COLO668 (cell line): Measurements from ENCODE around the gene SLX4IP.
"Not testable (repeated sequence)": the region's sequence is repeated elsewhere in the genome, so short reads cannot be mapped to it uniquely, and the experiment has no call there.

Experiments
- DNase-seq: peaks from one replicate; lab custom pipeline; 2025; ENCODE audit not compliant: unreplicated experiment; lab: John Stamatoyannopoulos, UW

Gene SLX4IP

GRCh38 chr20:10565922-10566897 is 131.1 kb downstream of the SLX4IP start:
- peak; percentile 38 for DNase-seq

GRCh38 chr20:10568032-10568431 is 132.9 kb downstream of the SLX4IP start:
- no peak for DNase-seq

- no peak for DNase-seq
Measured at GRCh38 chr20:10571313-10571815, 136.3 kb downstream of the SLX4IP start.

DNA sequence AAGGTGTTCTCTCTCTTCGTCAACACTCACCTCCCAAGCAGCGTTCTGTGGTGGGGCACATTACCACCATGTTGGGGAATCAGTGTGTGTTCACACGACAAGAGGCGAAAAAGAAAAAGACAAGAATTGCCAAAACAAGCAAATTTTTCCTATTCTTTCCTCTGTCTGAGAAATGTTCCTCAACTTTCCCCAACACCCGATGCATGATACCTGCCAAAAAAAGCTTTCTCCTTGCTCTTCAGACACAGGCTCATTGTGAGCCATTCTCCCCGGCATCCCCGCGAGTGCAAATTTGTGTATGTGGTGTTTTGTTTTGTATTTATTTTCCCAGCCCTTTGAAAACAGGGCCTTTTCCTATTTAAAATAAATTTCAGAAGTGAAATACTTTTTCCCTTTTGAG is 137.7 kb downstream of the SLX4IP start:
- no peak for DNase-seq

GRCh38 chr20:10573273-10573950 is 138.3 kb downstream of the SLX4IP start:
- DNase-seq = no peak

- DNase-seq = no peak
Measured at GRCh38 chr20:10573951-10574339, 138.8 kb downstream of the SLX4IP start.

- no peak for DNase-seq
Measured at GRCh38 chr20:10576411-10577090, 141.4 kb downstream of the SLX4IP start.

GRCh38 chr20:10577648-10578047 is 142.5 kb downstream of the SLX4IP start:
- no peak for DNase-seq

- DNase-seq = peak; percentile 30
Measured at GRCh38 chr20:10578607-10579006, 143.5 kb downstream of the SLX4IP start.

- DNase-seq = no peak
Measured at GRCh38 chr20:10579942-10580341, 144.8 kb downstream of the SLX4IP start.

- DNase-seq = no peak
Measured at GRCh38 chr20:10580700-10581099, 145.6 kb downstream of the SLX4IP start.

- no peak for DNase-seq
Measured at GRCh38 chr20:10581823-10582222, 146.7 kb downstream of the SLX4IP start.

- DNase-seq = no peak
Measured at GRCh38 chr20:10584371-10584770, 149.3 kb downstream of the SLX4IP start.

DNA sequence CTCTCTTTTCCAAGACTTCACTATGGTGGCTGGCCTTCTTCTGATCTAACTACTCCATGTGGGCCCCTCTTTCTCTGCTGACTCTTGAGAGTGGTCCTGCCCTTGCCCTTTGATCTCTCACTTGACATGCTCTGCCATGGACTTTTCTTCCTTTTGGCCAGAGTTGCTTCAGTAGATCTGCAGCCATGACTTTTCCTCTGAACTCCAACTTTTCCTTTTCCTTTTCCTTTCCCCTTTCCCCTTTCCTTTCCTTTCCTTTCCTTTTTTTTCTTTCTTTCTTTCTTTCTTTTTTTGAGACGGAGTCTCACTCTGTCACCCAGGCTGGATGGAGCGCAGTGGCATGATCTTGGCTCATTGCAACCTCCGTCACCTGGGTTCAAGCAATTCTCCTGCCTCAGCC is 150.2 kb downstream of the SLX4IP start:
- DNase-seq = no peak

DNA sequence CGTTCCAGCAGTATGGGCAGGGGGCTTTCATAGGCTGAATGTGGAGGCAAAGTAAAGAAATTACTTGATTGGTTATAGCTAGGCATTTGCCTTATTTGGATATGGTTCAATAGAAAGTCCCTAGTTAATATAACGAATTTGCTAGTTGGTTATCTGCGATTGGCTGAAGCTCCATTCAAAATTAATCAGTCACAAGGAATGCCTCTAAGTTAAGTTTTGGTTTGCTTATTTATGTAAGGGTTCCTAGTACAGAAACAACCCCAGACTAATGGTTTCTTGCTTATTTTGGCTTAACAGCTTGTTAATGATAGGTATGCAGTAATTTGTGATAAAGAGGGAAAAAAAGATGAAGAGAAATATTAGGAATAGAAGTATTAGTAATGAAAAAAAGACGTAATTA is 151.2 kb downstream of the SLX4IP start:
- DNase-seq = no peak

- DNase-seq = not testable (repeated sequence)
Measured at GRCh38 chr20:10590446-10590845, 155.3 kb downstream of the SLX4IP start.

- no peak for DNase-seq
Measured at GRCh38 chr20:10590950-10591671, 156.0 kb downstream of the SLX4IP start.

DNA sequence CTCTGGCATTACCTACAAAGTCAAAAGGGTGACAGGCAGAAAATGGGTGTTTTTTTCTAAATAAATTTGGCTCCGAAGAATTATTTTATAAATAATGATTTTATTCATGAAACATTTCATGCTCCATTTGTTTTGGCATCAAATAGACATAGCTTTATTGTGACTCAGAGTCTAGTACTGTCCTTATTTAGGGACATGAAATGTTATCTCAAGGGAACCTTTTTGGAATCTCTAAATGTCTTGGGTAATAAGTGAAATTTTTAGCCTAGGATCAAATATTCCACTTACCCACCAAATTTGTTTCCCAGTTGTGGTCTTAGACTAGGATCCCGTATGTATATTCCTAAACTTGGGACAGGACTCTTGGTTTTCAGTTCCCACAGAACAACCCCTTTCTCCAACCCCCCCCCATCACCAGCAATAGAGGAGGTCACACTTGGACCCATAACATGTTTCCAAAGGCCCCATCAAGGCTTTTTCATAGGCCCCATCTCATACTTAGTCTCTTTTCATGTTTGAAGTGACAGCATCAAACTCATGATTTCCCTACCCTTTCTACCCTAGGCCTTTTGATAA is 156.9 kb downstream of the SLX4IP start:
- DNase-seq = no peak

DNA sequence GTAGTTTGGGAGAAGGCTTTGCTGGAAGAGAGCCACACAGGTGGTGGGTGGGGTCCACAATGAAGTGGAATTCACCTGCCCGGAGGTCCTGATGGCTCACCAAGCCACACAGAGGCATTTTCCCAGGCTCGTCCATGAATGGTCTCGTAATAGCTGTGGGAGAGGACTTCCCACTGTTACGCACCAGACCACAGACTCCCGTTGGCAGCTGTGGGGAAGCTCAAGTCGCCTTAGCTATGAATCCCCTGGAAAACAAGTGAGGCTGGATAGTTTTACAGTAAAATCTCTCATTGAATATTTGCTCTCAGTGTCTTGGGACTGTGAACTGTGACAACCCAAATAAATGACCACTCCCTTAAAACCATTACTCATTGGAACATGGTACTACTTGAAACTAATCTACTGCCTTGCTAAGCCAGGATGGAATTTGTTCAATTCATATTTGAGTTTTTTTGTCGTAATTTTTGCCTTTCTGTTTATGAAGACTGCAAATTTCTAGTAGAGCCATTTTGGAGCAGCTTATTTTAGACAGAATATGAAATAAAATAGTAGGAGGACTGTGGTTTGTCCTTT is 159.3 kb downstream of the SLX4IP start:
- DNase-seq = no peak

DNA sequence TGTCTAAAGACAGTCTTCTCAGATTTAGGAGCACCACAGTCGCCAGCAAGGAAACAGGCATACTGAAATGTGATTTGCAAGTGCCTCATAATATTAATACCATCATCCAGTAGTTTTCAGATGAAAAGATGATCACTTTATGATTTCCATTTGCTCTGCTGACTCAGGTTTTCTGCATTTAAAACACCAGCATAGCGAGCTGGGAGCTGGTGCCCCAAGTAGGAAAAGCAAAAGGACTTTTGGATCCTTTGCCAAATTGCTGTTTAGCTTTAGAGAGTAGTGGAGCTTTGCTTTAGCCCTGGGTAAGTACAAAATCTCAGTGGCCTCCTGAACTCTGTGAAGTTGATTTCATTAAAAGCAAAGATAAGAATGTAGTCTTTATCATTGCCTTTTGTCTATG is 160.2 kb downstream of the SLX4IP start:
- no peak for DNase-seq
